HuH-7.5 (cell line): ENCODE results near the gene TMEM63A.
"Not testable (repeated sequence)": the region's sequence is repeated elsewhere in the genome, so short reads cannot be mapped to it uniquely, and the experiment has no call there.

Source experiments
- DNase-seq: peaks from one replicate; pipeline ENCODE4 v3.0.0; 2011; ENCODE audit warnings: low spot score

TMEM63A gene

DNA sequence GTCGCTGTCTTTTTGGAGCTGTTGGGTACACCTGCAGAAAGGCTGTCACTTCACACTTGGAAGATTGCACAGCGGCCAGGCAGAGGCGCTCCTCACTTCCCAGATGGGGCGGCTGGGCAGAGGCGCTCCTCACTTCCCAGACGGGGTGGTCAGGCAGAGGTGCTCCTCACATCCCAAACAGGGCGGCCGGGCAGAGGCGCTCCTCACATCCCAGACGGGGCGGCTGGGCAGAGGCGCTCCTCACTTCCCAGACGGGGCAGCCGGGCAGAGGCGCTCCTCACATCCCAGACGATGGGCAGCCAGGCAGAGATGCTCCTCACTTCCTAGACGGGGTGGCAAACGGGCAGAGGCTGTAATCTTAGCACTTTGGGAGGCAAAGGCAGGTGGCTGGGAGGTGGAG is 86.1 kb downstream of the TMEM63A start:
- not testable (repeated sequence) for DNase-seq
